Type B pancreatic cell (in vitro differentiated cells): ENCODE results near the gene TMEM141. TPM values are rescaled to one million over a fixed set of nuclear protein-coding genes. Genes with fewer than 3 reads are reported as not detected.

Experiments used
- DNase-seq: peaks from one replicate; pipeline ENCODE4 v3.0.0; 2021; ENCODE audit warnings: mixed read lengths; ENCODE audit not compliant: unreplicated experiment; ENCODE audit errors: extremely low spot score
- H3K27ac Mint-ChIP-seq: 2 replicates; pipeline ENCODE4 v1.8.0; 2021; ENCODE audit warnings: mild to moderate bottlenecking, mixed read lengths
- H3K27me3 Mint-ChIP-seq: 2 replicates; pipeline ENCODE4 v1.8.0; 2021; ENCODE audit warnings: mixed read lengths
- H3K36me3 Mint-ChIP-seq: 2 replicates; pipeline ENCODE4 v1.8.0; 2021; ENCODE audit warnings: mixed read lengths
- H3K4me1 Mint-ChIP-seq: one replicate; pipeline ENCODE4 v1.8.0; 2021; ENCODE audit warnings: mixed read lengths; ENCODE audit not compliant: unreplicated experiment
- H3K4me3 Mint-ChIP-seq: 2 replicates; pipeline ENCODE4 v1.8.0; 2021; ENCODE audit warnings: mild to moderate bottlenecking, mixed read lengths
- H3K9me3 Mint-ChIP-seq: 2 replicates; pipeline ENCODE4 v1.8.0; 2021; ENCODE audit warnings: mixed read lengths
- total RNA-seq: library from RNA; stranded (reverse); gene quantifications from 2 replicates; pipeline ENCODE4 v1.2.1, GENCODE V29; 2021; ENCODE audit warnings: low replicate concordance
- TF ChIP-seq, protein P1 (sequence below): fragments of 200-600 bp; sonication (generic); conservative IDR thresholded peaks from 2 replicates; pipeline ENCODE4 v1.5.0; 2021; ENCODE audit warnings: antibody characterized with exemption, mild to moderate bottlenecking

The TMEM141 gene
- total RNA-seq, 1 donor from 2014 or later = 62.3 TPM

- H3K27me3 Mint-ChIP-seq = no peaks in the 10 kb centered on the region
- H3K36me3 Mint-ChIP-seq = peaks cover 11% of the 10 kb centered on the region
- peak within 1 kb of the TSS; percentile 84 for H3K27ac Mint-ChIP-seq
- TF ChIP-seq, protein P1, sequence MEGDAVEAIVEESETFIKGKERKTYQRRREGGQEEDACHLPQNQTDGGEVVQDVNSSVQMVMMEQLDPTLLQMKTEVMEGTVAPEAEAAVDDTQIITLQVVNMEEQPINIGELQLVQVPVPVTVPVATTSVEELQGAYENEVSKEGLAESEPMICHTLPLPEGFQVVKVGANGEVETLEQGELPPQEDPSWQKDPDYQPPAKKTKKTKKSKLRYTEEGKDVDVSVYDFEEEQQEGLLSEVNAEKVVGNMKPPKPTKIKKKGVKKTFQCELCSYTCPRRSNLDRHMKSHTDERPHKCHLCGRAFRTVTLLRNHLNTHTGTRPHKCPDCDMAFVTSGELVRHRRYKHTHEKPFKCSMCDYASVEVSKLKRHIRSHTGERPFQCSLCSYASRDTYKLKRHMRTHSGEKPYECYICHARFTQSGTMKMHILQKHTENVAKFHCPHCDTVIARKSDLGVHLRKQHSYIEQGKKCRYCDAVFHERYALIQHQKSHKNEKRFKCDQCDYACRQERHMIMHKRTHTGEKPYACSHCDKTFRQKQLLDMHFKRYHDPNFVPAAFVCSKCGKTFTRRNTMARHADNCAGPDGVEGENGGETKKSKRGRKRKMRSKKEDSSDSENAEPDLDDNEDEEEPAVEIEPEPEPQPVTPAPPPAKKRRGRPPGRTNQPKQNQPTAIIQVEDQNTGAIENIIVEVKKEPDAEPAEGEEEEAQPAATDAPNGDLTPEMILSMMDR = no peak
- peaks cover 11% of the 10 kb centered on the region for H3K4me1 Mint-ChIP-seq
- H3K9me3 Mint-ChIP-seq = no peaks in the 10 kb centered on the region
- peak; percentile 86 for DNase-seq
- H3K4me3 Mint-ChIP-seq = peak within 1 kb of the TSS; percentile 89
Measured at GRCh38 chr9:136807281-136808074, 16.3 kb downstream of the TMEM141 start, which contains the start of gene RABL6. RABL6 (plus strand) TSS chr9:136807948; CDS start chr9:136808197, 249 bp downstream.

DNA sequence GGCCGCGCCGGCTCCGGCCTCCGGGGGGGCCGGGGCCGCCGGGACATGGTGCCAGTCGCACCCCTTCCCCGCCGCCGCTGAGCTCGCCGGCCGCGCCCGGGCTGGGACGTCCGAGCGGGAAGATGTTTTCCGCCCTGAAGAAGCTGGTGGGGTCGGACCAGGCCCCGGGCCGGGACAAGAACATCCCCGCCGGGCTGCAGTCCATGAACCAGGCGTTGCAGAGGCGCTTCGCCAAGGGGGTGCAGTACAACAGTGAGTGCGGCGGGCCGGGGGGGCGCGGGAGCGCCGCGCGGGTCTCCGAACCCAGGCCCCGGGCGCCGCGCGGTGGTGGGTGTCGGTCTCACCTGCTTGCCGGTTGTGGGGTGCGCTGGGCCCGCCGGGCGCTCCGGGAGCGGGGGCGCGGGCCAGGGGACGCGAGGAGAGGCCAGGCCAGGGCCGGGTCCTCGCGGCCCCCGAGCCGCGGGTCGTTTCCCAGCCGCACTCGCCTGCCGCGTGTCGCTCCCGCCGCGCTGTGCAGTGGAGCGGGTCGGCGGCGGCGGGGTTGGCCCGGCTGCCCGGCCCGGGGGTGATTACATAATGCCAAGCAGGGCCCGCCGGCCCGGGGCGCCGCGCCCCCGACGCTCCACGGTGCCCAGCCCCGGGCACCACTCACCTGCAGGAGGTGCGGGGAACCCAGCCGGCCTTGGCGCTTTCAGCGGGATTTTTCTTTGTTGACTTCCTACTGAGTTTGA, 17.1 kb downstream of the TMEM141 start:
- H3K27me3 Mint-ChIP-seq = no peaks in the 10 kb centered on the region
- peak overlapping the region; percentile 84 for H3K27ac Mint-ChIP-seq
- no peaks in the 10 kb centered on the region for H3K9me3 Mint-ChIP-seq
- H3K4me3 Mint-ChIP-seq = peak overlapping the region; percentile 87
- peaks cover 11% of the 10 kb centered on the region for H3K4me1 Mint-ChIP-seq
- TF ChIP-seq, protein P1 = no peak
- peaks cover 11% of the 10 kb centered on the region for H3K36me3 Mint-ChIP-seq
- DNase-seq = peak; percentile 77

- DNase-seq = no peak
- peaks cover 11% of the 10 kb centered on the region for H3K4me1 Mint-ChIP-seq
- H3K4me3 Mint-ChIP-seq = peak overlapping the region; percentile 87
- peaks cover 12% of the 10 kb centered on the region for H3K36me3 Mint-ChIP-seq
- H3K27me3 Mint-ChIP-seq = no peaks in the 10 kb centered on the region
- peak overlapping the region; percentile 84 for H3K27ac Mint-ChIP-seq
- TF ChIP-seq, protein P1 = no peak
- no peaks in the 10 kb centered on the region for H3K9me3 Mint-ChIP-seq
Measured at GRCh38 chr9:136808806-136809158, 17.6 kb downstream of the TMEM141 start.

GRCh38 chr9:136814725-136815421, 23.7 kb downstream of the TMEM141 start:
- Mint-ChIP-seq H3K4me3 (no peak overlapping the region), H3K4me1 (peaks cover 12% of the 10 kb centered on the region), H3K36me3 (peaks cover 25% of the 10 kb centered on the region), H3K27me3 (no peaks in the 10 kb centered on the region), H3K9me3 (no peaks in the 10 kb centered on the region), H3K27ac (no peak overlapping the region)
- DNase-seq = no peak
- TF ChIP-seq, protein P1 = no peak

DNA sequence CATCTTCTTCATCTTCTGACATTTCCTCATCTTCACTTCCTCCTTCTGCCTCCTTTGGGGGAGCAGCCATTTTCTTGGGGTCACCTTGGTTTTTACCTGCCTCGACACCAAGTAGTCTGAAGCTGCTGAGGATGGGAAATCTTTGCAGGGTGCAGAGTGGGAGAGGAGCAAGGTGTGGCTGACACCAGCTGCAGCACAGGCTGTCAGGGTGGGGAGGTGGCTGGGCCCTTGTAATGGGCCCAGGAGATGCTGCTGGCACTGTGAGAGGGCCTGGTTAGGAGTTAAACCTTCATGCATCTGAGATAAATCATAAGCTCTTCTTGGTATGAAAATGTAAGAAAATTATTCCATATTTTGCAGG, 24.3 kb downstream of the TMEM141 start:
- Mint-ChIP-seq H3K27ac (no peak overlapping the region), H3K27me3 (no peaks in the 10 kb centered on the region), H3K4me1 (peaks cover 8% of the 10 kb centered on the region), H3K4me3 (no peak overlapping the region), H3K36me3 (peaks cover 22% of the 10 kb centered on the region), H3K9me3 (no peaks in the 10 kb centered on the region)
- DNase-seq = no peak
- TF ChIP-seq, protein P1 = no peak
